PC-9 (cell line): ENCODE data around the gene ANKS1B.

Experiments used
- CTCF ChIP-seq: fragments of 200-600 bp; sonication (generic); conservative IDR thresholded peaks from 2 replicates; pipeline ENCODE4 v1.6.1; 2017; ENCODE audit warnings: mixed run types, antibody characterized with exemption, mild to moderate bottlenecking, moderate library complexity
- EZH2 ChIP-seq: fragments of 200-600 bp; sonication (generic); IDR thresholded peaks from 2 replicates; pipeline ENCODE4 v1.8.0; 2017; ENCODE audit warnings: antibody characterized with exemption, low read depth

GRCh38 chr12:99978152-99978551 is 6.6 kb downstream of the ANKS1B start:
- TF ChIP-seq CTCF (no peak), EZH2 (no peak)
